UCSD-AML1 (cell line): ENCODE results near the gene NEO1.
"Not testable (repeated sequence)": the region's sequence is repeated elsewhere in the genome, so short reads cannot be mapped to it uniquely, and the experiment has no call there.

Experiments
- DNase-seq: peaks from one replicate; lab custom pipeline; 2025; ENCODE audit not compliant: unreplicated experiment; lab: John Stamatoyannopoulos, UW

The NEO1 gene

GRCh38 chr15:73139041-73139743 lies 86.9 kb downstream of the NEO1 start:
- DNase-seq: no peak

- DNase-seq: no peak
Observed at GRCh38 chr15:73139744-73140553, 87.7 kb downstream of the NEO1 start.

GRCh38 chr15:73141216-73141900 lies 89.1 kb downstream of the NEO1 start:
- DNase-seq: no peak

GRCh38 chr15:73142802-73143762 lies 90.8 kb downstream of the NEO1 start:
- DNase-seq: no peak

- no peak for DNase-seq
Observed at GRCh38 chr15:73143763-73144155, 91.5 kb downstream of the NEO1 start.

- no peak for DNase-seq
Observed at GRCh38 chr15:73146419-73146818, 94.2 kb downstream of the NEO1 start.

GRCh38 chr15:73150831-73151230 lies 98.6 kb downstream of the NEO1 start:
- DNase-seq: no peak

GRCh38 chr15:73153024-73153423 lies 100.8 kb downstream of the NEO1 start:
- no peak for DNase-seq

GRCh38 chr15:73153447-73153846 lies 101.2 kb downstream of the NEO1 start:
- no peak for DNase-seq

GRCh38 chr15:73156431-73157191 lies 104.3 kb downstream of the NEO1 start:
- no peak for DNase-seq

GRCh38 chr15:73161546-73161945 lies 109.3 kb downstream of the NEO1 start:
- no peak for DNase-seq

- no peak for DNase-seq
Observed at GRCh38 chr15:73165435-73165834, 113.2 kb downstream of the NEO1 start.

GRCh38 chr15:73165844-73166243 lies 113.6 kb downstream of the NEO1 start:
- DNase-seq: no peak

- DNase-seq: not testable (repeated sequence)
Observed at GRCh38 chr15:73166711-73167110, 114.4 kb downstream of the NEO1 start.

- DNase-seq: no peak
Observed at GRCh38 chr15:73168487-73168886, 116.2 kb downstream of the NEO1 start.

GRCh38 chr15:73171711-73172110 lies 119.4 kb downstream of the NEO1 start:
- DNase-seq: no peak

- no peak for DNase-seq
Observed at GRCh38 chr15:73172508-73172907, 120.2 kb downstream of the NEO1 start.

GRCh38 chr15:73174171-73174570 lies 121.9 kb downstream of the NEO1 start:
- DNase-seq: no peak

- no peak for DNase-seq
Observed at GRCh38 chr15:73175382-73175781, 123.1 kb downstream of the NEO1 start.

GRCh38 chr15:73176598-73176997 lies 124.3 kb downstream of the NEO1 start:
- no peak for DNase-seq
